Measurements from ENCODE around the gene FES.
"Not testable (repeated sequence)": the region's sequence is repeated elsewhere in the genome, so short reads cannot be mapped to it uniquely, and the experiment has no call there.

FES gene

DNA sequence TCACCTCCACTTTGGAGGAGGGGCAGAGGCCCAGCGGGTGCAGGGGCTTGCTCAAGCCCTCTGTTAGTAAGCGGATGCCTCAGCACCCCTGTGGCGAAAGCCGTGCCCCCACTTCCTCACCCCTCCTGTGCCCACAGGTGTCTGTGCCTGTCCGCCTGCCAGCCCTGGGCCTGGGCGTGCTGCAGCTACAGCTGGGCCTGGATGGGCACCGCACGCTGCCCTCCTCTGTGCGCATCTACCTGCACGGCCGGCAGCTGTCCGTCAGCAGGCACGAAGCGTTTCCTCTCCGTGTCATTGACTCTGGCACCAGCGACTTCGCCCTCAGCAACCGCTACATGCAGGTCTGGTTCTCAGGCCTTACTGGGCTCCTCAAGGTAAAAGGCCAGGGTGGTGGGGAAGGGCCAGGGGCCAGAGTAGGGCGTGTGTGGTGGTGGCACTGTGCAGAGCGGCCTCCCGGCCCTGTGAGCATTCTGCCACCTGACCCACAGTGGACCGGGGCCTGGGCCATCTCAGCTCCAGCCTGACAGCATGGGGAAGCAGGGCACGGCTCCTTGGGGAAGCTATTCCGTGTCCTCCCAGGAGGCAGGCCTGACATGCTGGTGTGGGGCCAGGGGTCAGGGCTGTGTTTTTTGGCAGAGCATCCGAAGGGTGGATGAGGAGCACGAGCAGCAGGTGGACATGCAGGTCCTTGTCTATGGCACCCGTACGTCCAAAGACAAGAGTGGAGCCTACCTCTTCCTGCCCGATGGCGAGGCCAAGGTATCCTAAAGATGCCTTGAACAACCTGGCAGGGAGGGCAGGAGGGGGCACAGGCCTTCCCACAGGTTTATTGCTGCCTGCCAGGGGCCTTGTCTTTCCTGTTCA is 27.8 kb downstream of the FES start:
- Histone ChIP-seq H3K9me3 (ENCODE audit: control insufficient read depth, insufficient read depth, low read length) (no peaks in the 10 kb centered on the region), H3K36me3 (ENCODE audit: insufficient read depth, low read length) (no peaks in the 10 kb centered on the region; the same call in 1 of the 2 replicates), H3K9ac (ENCODE audit: low read depth, low read length) (no peak overlapping the region), H3K4me1 (ENCODE audit: insufficient read depth, low read length) (peaks cover 9% of the 10 kb centered on the region; the same call in 1 of the 2 replicates)

DNA sequence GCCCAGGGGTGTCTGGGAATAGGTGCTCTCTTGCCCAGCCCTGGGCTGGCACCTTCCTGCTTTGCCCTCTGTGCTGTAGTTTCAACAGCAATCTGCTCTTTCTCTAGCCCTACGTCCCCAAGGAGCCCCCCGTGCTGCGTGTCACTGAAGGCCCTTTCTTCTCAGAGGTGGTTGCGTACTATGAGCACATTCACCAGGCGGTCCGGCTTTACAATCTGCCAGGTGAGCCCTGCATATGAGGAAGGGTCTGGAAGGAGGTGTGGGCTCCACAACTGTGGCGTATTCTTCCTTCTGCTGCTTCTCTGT is 28.4 kb downstream of the FES start:
- Histone ChIP-seq H3K4me1 (ENCODE audit: insufficient read depth, low read length) (peaks cover 9% of the 10 kb centered on the region; the same call in 1 of the 2 replicates), H3K9ac (ENCODE audit: low read depth, low read length) (no peak overlapping the region), H3K36me3 (ENCODE audit: insufficient read depth, low read length) (no peaks in the 10 kb centered on the region; the same call in 1 of the 2 replicates), H3K9me3 (ENCODE audit: control insufficient read depth, insufficient read depth, low read length) (no peaks in the 10 kb centered on the region)

DNA sequence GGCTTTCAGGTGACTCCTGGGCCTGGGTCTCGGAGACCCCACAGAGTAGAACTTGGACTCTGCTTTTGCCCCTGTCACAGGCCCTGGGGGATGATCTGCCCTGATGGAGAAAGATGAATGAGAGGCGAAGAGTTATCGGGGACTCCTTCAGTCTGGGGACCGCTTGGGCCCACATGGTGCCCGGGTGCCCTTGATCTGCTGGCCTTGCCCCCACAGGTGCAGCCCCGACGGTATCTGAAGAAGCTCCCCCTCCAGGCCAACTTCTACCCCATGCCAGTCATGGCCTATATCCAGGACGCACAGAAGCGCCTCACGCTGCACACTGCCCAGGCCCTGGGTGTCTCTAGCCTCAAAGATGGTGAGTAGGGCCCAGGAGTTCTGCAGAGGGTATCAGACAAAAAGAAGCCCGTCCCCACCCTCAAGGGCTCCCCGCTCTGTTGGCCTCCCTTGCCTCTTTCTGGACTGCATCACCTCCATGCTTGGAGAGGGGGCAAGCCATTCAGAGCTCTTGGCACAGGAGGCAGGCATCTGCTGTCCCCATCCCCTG is 29.2 kb downstream of the FES start:
- H3K9me3 ChIP-seq (ENCODE audit: control insufficient read depth, insufficient read depth, low read length) = no peaks in the 10 kb centered on the region
- H3K4me1 ChIP-seq (ENCODE audit: insufficient read depth, low read length) = peaks cover 9% of the 10 kb centered on the region; the same call in 1 of the 2 replicates
- H3K36me3 ChIP-seq (ENCODE audit: insufficient read depth, low read length) = 0 out of 2 replicates have a peak, but pooled peaks cover under 1% of the 10 kb centered on the region
- H3K9ac ChIP-seq (ENCODE audit: low read depth, low read length) = no peak overlapping the region

DNA sequence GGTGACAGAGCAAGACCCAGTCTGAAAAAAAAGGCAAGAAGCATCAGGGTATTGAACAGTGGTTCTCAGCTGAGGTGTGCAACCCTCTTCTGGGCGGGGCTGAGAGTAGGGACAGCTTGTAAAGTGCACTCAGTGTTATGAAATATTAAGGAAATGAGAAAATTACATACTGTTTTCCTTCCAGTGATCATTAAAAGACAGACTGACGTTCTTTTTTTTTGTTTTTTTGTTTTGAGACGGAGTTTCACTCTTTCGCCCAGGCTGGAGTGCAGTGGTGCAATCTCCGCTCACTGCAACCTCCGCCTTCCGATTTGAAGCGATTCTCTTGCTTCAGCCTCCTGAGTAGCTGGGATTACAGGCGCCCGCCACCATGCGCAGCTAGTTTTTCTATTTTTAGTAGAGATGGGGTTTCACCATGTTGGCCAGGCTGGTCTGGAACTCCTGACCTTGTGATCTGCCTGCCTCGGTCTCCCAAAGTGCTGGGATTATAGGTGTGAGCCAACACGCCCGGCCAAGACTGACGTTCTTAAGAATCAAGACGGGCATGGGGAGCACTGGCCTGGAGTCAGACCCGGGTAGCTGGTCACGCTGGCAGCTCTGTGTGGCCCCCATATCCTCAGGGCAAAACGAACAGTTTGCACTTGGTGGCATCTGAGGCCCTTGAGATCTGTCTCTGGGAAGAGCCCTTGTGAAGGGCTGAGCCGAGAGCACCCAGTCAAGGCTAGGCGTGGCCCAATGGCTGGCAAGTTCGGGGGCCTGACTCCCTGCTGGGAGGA is 30.2 kb downstream of the FES start:
- Histone ChIP-seq H3K36me3 (ENCODE audit: insufficient read depth, low read length) (peaks cover 6% of the 10 kb centered on the region; the same call in 1 of the 2 replicates), H3K4me1 (ENCODE audit: insufficient read depth, low read length) (peaks cover 9% of the 10 kb centered on the region; the same call in 1 of the 2 replicates), H3K9me3 (ENCODE audit: control insufficient read depth, insufficient read depth, low read length) (no peaks in the 10 kb centered on the region), H3K9ac (ENCODE audit: low read depth, low read length) (no peak overlapping the region)

DNA sequence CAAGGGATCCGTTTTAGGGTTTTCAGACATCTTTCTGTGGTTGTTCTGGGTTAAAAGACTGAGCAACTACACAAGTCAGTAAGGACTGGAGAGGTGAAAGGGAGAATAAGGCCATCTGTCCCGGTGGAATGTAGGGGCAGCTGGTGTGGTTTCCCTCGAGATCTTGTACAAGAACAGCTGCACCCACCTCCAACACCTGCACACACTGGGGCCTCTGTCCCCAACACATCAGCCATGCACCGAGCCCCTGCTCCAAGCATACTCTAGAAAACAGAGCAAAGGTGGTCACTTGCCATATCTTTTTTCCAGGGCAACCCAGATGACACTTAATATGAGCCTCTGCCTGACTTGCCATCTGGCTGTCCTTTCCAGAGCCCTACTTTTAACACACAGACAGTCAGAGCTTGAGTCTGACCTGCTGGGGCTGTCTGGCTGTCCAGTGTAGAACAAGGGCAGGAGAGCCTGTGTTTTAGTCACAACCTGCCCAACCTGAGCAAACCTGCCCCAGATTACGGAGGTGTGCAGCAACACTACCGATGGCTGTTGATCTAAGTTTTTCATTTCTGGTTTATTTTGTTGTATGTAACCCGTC is 31.0 kb downstream of the FES start:
- Histone ChIP-seq H3K36me3 (ENCODE audit: insufficient read depth, low read length) (peaks cover 6% of the 10 kb centered on the region; the same call in 1 of the 2 replicates), H3K4me1 (ENCODE audit: insufficient read depth, low read length) (peaks cover 9% of the 10 kb centered on the region; the same call in 1 of the 2 replicates), H3K9me3 (ENCODE audit: control insufficient read depth, insufficient read depth, low read length) (no peaks in the 10 kb centered on the region), H3K9ac (ENCODE audit: low read depth, low read length) (no peak overlapping the region)

DNA sequence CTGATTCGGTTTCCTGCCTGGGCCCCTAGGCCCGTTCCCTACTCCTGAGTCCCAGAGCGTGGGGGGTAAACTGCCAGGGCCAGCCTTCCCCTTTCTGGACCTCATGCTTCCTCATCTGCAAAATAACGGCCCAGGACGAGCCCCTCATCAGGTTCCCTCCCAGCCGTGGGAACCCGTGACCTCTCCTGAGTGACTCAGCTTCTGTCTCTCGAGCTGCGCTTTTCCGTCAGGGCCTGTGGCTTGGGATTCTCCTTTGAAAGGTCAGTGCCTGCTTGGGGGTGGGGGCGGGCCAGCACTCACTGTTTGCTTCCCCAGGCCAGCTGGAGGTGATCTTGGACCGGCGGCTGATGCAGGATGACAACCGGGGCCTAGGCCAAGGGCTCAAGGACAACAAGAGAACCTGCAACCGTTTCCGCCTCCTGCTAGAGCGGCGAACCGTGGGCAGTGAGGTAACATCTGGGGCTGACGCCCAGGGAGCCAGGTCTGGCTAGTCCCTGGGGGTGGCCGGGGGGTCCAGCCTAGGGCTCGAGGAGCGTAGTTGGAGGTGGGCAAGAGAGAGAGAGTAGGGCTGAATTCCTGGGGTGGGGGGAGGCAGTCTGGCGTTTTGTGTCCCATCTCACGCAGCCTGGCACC is 31.6 kb downstream of the FES start:
- peaks cover 6% of the 10 kb centered on the region; the same call in 1 of the 2 replicates for H3K36me3 ChIP-seq (ENCODE audit: insufficient read depth, low read length)
- no peaks in the 10 kb centered on the region for H3K9me3 ChIP-seq (ENCODE audit: control insufficient read depth, insufficient read depth, low read length)
- peaks cover 9% of the 10 kb centered on the region; the same call in 1 of the 2 replicates for H3K4me1 ChIP-seq (ENCODE audit: insufficient read depth, low read length)
- H3K9ac ChIP-seq (ENCODE audit: low read depth, low read length) = no peak overlapping the region

DNA sequence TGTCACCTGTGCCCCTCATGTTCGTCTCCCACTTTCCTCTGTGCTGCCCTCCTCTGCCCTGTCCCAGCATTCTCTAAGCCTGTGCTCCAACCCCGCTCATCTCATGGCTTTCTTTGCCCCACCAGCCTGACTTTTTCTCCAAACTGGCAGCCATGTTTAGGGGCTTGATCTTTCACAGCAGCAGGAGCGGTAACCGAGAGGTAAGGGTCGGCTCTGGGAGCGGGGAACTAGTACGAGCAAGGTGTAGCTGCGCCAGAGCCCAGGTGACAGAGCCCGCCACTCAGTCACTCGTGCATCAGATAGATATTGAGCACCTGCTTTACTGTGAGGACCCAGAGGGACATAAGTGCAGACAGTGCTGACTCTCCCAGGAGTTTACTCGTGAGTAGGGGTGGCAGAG is 32.2 kb downstream of the FES start:
- H3K9me3 ChIP-seq (ENCODE audit: control insufficient read depth, insufficient read depth, low read length) = no peaks in the 10 kb centered on the region
- H3K36me3 ChIP-seq (ENCODE audit: insufficient read depth, low read length) = peaks cover 6% of the 10 kb centered on the region; the same call in 1 of the 2 replicates
- peaks cover 9% of the 10 kb centered on the region; the same call in 1 of the 2 replicates for H3K4me1 ChIP-seq (ENCODE audit: insufficient read depth, low read length)
- H3K9ac ChIP-seq (ENCODE audit: low read depth, low read length) = no peak overlapping the region

DNA sequence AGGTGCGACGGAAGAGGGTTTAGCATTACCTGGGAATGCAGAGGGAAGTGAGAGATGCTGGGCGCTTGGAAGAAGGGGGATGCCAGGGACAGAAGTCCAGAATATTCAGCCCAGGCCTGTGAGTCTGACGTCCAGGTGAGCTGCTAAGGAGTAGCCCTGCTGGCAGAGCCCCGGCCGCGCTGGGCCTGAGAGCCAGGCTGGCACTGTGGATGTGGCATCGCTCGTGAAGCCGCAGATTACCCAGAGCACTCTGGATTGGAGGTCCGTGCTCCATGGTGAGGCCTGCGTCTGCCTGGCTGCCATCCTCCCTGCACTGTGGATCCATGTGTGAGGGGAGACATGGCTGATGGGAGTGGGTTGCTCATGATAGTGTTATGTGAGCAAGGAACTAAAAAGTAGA is 33.3 kb downstream of the FES start:
- no peak overlapping the region for H3K9ac ChIP-seq (ENCODE audit: low read depth, low read length)
- H3K9me3 ChIP-seq (ENCODE audit: control insufficient read depth, insufficient read depth, low read length) = no peaks in the 10 kb centered on the region
- H3K36me3 ChIP-seq (ENCODE audit: insufficient read depth, low read length) = peaks cover 6% of the 10 kb centered on the region; the same call in 1 of the 2 replicates
- peaks cover 9% of the 10 kb centered on the region; the same call in 1 of the 2 replicates for H3K4me1 ChIP-seq (ENCODE audit: insufficient read depth, low read length)

DNA sequence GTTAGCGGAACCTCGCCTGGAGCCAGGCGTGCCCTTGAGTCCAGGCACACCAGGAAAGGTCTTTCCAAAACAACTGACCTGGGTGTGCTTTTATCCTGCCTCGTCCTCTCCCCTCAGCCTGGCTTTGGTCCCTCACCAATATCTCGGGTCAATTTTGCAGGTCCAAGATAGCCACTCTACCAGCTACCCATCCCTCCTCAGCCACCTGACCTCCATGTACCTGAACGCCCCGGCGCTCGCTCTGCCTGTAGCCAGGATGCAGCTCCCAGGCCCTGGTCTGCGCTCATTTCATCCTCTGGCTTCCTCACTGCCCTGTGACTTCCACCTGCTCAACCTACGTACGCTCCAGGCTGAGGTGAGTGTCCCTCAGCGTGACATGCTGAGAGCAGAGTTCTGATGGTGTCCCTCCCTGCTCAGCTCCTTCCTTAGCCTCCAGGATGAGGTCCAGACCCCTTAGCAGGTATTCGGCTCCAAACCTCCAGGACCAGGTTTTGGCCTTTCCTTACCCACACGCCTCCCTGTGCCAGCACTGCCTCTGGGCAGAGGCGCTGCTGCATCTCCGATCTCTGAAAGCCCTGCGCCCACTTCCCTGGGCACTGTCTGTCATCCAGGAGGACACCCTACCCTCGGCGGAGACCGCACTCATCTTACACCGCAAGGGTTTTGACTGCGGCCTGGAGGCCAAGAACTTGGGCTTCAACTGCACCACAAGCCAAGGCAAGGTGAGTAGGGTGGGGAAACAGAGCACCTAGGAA is 33.9 kb downstream of the FES start:
- Histone ChIP-seq H3K9ac (ENCODE audit: low read depth, low read length) (no peak overlapping the region), H3K9me3 (ENCODE audit: control insufficient read depth, insufficient read depth, low read length) (no peaks in the 10 kb centered on the region), H3K4me1 (ENCODE audit: insufficient read depth, low read length) (peaks cover 9% of the 10 kb centered on the region; the same call in 1 of the 2 replicates), H3K36me3 (ENCODE audit: insufficient read depth, low read length) (peaks cover 6% of the 10 kb centered on the region; the same call in 1 of the 2 replicates)

DNA sequence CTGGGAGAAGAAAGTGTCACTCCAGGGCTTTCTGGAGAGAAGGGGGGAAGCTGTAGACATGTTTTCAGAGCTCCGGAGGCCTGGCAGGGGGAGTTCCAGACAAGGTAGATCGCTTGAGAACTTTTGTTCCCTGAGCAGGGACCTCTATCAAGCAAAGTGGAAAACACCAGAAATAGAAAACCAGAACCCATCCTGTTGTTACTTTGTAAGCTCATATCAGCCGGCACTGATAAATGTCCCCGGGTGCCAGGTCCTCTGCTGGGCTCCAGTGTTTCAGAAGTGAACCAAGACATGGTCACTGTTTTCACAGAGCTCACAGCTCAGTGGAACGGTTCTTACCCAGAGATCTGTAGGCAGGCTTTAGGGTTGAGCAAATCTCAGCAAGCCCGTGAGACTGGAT is 34.5 kb downstream of the FES start:
- H3K36me3 ChIP-seq (ENCODE audit: insufficient read depth, low read length) = peaks cover 6% of the 10 kb centered on the region; the same call in 1 of the 2 replicates

DNA sequence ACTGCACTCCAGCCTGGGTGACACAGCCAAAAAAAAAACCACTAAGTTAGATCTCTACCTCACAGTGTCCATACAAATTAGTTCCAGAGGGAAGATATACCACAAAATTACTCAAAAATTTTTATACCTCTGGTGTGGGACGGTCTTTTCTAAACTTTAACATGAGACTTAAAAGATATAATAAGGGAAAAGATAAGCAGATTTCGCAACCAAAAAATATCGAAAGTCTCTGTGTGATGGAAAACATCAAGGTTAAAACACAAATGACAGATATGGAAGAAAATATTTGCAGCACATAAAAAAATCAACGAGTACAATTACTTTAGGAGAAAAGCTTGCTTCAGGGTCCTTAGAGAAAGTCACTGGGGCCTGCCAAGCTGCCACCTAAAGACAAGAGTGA is 37.6 kb downstream of the FES start:
- Histone ChIP-seq H3K4me1 (ENCODE audit: insufficient read depth, low read length) (no peaks in the 10 kb centered on the region), H3K9me3 (ENCODE audit: control insufficient read depth, insufficient read depth, low read length) (no peaks in the 10 kb centered on the region), H3K36me3 (ENCODE audit: insufficient read depth, low read length) (peaks cover 6% of the 10 kb centered on the region; the same call in 1 of the 2 replicates), H3K9ac (ENCODE audit: low read depth, low read length) (no peak overlapping the region)

More for the DNA sequence above, 34.5 kb downstream of the FES start:
- H3K9ac ChIP-seq (ENCODE audit: low read depth, low read length) = no peak overlapping the region
- H3K9me3 ChIP-seq (ENCODE audit: control insufficient read depth, insufficient read depth, low read length) = no peaks in the 10 kb centered on the region
- peaks cover 9% of the 10 kb centered on the region; the same call in 1 of the 2 replicates for H3K4me1 ChIP-seq (ENCODE audit: insufficient read depth, low read length)

DNA sequence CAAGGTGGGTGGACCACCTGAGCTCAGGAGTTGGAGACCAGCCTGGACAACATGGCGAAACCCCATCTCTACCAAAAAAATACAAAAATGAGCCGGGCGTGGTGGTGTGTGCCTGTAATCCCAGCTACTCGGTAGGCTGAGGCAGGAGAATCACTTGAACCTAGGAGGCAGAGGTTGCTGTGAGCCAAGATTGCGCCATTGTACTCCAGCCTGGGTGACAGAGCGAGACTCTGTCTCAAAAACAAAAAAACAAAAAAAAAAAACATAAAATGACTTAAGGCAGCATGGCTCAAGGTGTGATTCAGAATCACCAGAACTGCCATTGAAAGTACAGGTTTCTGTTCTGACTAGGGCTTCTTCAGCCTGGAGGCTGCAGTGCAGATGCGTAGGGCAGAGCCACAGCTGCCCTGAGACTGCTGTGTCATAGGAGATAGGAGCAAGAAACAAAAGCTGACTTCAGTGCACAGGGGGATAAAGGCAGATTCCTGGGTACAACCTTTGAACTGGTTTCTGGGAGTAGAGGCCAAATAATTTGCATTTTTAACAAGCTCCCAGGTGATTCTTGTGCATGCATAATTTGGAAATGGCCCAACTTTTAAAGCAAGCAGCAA is 38.5 kb downstream of the FES start:
- H3K9me3 ChIP-seq (ENCODE audit: control insufficient read depth, insufficient read depth, low read length); H3K4me1 ChIP-seq (ENCODE audit: insufficient read depth, low read length); H3K9ac ChIP-seq (ENCODE audit: low read depth, low read length); H3K36me3 ChIP-seq (ENCODE audit: insufficient read depth, low read length): not testable (repeated sequence)

DNA sequence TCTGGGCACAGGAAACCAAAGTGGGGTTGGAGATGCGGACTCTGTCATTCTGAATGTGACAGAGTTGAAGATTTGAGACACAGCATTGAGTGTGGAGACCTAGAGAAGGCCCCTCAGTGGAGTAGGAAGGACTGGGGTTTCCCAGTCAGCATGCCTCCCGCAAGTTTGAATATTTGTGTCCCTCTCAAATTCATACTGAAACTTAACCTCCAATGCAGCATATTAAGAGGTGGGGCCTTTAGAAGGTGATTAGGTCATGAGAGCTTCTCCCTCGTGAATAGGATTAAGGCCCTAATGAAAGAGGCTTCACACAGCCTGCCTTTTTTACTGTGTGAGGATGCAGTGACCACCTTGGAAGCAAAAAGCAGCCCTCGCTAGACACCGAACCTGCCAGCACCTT is 40.1 kb downstream of the FES start:
- Histone ChIP-seq H3K9me3 (ENCODE audit: control insufficient read depth, insufficient read depth, low read length) (no peaks in the 10 kb centered on the region), H3K36me3 (ENCODE audit: insufficient read depth, low read length) (no peaks in the 10 kb centered on the region), H3K9ac (ENCODE audit: low read depth, low read length) (no peak overlapping the region)

More for the DNA sequence above, 40.1 kb downstream of the FES start:
- no peaks in the 10 kb centered on the region for H3K4me1 ChIP-seq (ENCODE audit: insufficient read depth, low read length)

All from ES-I3 (cell line).